COLO829 (cell line): Measurements from ENCODE around the gene PDE8B.

Experiments used
- DNase-seq: peaks from one replicate; pipeline ENCODE4 v3.0.0; 2012; ENCODE audit warnings: low spot score

Gene PDE8B, protein sequence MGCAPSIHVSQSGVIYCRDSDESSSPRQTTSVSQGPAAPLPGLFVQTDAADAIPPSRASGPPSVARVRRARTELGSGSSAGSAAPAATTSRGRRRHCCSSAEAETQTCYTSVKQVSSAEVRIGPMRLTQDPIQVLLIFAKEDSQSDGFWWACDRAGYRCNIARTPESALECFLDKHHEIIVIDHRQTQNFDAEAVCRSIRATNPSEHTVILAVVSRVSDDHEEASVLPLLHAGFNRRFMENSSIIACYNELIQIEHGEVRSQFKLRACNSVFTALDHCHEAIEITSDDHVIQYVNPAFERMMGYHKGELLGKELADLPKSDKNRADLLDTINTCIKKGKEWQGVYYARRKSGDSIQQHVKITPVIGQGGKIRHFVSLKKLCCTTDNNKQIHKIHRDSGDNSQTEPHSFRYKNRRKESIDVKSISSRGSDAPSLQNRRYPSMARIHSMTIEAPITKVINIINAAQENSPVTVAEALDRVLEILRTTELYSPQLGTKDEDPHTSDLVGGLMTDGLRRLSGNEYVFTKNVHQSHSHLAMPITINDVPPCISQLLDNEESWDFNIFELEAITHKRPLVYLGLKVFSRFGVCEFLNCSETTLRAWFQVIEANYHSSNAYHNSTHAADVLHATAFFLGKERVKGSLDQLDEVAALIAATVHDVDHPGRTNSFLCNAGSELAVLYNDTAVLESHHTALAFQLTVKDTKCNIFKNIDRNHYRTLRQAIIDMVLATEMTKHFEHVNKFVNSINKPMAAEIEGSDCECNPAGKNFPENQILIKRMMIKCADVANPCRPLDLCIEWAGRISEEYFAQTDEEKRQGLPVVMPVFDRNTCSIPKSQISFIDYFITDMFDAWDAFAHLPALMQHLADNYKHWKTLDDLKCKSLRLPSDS

DNA sequence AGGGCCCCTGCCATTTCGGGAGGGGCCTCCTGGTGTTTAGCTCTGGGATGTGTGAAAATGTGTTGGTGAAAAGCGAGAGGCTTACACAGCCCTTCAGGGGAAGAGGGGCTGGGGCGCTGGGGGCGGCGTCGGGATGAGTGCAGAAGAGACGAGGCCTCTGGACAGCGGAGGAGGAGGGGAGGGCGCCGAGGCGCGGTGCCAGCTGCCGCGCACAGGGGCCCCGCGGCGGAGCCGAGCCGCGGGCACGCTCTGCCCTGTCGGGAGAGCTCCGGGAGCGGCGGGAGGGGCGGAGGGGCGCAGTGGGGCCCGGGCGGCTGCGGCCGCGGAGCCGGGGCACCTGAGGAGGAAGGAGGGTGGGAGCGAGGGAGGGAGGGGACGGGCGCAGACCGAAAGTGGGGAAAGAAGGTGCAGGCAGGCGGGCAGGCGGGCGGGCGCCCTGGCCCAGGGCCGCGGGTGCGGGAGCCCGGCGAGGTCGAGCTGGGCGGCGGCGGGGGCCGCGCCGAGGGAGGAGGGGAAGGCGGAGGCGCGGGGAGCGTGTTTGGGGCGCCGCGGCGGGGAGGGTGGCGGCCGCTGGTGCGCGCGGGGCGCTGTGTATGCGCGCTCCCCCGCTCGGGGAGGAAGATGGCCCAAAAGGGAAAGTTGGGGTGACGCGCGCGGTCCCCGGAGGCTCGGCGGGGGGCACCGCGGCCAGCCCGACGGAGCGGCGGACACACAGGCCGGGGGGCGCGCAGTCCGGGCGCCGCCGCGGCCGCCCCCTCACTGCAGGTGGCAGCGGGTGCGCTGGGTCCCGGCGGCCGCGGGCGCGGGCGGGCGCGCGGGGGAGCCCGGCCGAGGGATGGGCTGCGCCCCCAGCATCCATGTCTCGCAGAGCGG is at the start of gene PDE8B:
TSS of gene PDE8B (plus strand) at position 590 of the 873 bp plus-strand sequence. CDS start at position 836, 246 bp downstream.
- DNase-seq = no peak

DNA sequence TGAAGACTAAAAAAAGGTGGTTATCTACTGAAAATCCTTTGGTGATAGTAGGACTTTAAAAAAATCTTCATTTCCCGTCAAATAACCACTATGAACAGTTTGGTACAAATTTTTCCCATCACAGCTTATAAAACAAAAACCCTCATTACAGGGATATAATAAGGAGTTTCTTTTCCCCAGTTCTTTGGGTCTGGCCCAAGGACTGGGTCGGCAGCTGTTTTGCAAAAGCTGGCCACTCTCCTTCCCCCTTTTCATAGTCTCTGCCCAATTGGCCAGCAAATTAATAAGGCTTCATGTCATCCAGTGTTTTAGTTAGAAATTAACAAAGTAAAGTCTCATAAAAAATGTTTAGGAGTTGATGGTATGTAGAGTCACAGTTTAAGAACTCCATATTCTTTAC is 47.0 kb upstream of the PDE8B start:
- no peak for DNase-seq

DNA sequence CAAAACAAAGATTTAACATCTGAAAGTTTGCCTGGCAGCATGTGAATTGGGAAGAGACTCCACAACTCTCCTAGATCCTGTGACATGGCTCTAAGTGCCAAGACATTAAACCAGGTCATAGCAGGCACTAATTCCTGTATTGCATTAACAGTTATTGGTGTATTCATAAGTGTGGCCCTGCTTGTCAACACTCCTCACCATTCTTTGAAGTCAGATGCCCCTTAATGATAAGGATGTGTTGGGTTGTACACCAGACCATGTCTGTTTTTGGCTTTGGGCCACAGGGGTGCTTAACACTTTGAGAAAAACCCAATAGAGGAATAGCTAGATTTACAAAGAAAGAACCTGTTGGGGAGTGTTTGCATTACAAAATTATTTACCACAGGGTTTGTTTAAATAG is 43.4 kb upstream of the PDE8B start:
- DNase-seq = no peak

DNA sequence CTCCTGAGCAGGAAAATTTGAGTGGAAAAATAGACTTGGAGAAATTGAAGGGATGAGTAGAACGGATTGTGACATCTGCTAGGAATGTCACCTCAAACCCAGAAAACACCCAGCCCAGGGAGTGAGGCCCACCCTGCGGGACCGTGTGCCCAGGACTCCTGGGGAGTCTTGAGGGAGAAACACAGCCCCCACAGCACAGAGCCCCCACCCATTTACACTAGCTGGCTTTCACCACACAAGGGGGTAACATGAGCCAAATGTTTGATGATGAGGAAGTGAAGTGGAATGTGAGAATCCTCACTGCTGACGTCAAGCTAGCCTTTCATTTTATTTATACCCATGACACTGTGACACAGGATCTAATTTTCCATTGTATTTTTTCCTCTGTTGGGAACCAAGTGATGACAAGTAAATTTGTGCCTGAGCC is 42.8 kb upstream of the PDE8B start:
- peak; percentile 20 for DNase-seq

DNA sequence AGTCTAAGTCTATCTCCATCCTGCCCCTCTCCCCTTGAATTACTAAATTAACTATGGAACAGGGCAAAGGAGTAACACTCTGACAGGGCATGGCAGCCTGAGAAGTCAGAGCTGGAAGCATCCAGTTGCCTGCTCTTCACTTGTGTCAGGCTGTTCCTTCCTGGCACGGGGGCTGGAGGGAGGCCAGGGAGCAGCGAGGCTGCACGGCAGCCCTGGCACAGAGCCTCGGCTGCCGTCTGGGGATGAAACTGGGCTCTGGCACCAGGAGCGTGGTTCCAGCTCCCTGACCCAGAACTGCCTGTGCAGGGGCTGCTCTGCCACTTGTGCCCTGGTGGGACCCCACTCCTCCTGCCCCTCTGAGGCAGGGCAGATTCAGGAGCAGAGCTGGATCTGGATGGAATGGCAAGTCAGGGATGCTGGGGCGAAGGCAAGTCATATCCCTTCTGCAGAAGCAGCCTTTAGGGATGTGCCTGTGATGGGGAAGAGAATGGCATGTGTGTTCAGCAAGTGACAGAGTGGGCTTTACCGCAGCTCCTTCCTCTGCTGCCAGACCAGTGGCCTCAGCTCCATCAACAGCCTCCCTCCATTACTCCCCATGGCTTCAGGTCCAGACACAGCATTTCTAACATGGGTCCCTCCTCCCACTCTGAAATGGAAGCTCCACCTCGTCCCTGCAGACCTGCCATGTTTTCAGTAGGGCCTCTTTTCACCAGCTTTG is 42.2 kb upstream of the PDE8B start:
- no peak for DNase-seq

DNA sequence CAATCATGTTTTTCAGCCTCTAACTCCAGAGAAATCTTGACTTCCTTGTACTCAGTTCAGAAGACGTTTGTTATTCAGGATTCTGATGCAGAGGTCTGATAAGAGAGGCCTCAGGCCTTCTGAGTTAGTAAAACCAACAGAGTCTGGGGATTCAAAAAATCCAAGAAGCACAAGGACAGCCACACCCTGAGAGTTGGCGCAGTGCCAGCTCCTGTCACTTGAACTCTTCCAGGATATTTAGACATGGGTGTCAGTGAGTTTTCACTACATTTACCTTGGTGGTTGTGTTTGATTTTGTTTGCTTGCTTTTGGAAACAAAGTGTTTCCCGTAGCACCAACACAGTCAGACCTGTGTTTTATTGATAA is 41.6 kb upstream of the PDE8B start:
- no peak for DNase-seq

DNA sequence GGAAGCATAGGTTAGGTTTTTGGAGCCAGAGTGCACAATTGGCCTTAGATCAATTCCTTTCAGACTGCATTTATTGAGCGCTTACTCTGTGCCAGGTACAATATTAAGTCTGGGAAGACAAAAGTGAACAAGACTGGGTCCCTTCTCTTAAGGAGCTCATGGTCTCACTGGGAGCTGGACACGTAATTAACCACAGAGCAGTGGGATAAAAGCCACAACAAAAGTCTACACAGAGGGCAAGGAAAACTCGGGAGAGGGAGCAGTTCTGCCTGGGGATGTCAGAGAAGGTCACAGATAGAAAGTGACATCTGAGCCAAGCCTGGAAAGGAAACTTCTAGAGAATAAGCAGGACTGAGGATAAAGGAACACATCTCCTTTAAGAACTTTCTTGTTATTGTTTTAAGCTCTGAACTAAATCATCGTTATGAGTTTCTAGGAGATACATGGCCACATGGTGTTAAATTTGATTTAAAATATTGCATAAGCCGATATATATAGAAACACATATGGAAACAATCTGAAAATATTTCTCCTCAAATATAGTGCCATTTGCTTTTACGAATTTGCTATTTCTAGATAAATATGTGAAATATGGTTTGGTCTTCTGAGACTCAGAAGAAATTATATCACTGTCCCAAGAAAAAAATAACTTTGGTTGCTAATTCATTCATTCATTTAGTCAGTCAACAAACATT is 40.1 kb upstream of the PDE8B start:
- no peak for DNase-seq

DNA sequence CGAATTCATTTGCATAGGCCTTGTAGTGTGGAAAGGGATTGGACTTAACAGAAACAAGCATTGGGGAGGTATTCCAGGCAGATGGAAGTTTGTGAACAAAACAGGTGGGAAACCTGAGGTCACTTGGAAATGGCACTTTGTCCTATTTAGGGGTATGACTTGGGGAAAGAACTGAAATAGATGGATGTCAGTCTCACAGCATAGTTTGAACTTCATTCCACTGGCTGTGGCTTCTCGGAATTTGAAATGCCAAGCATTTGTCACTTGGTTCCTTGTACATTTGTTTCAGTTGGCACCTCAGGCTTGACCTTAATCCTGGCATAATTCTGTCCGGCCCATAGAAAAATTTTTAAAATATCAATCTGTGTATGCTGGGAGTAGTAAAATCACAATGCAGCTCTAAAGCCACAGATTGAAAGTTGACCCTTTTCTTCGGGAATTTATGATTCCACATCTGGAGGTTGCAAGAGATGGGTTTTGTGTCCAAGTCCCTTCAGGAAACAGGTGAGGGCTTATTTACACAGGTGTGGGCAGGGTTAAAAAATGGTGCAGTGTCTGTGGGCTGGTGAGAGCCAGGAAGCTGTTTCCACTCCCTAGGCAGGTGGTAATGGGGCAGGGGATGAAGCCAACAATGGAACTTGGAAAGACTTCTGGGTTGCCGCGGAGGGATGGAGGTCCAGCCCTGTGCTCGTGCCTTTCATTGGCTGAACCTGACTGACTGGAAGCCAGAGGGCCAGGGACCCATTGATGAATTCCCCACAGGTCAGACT is 39.2 kb upstream of the PDE8B start:
- no peak for DNase-seq

DNA sequence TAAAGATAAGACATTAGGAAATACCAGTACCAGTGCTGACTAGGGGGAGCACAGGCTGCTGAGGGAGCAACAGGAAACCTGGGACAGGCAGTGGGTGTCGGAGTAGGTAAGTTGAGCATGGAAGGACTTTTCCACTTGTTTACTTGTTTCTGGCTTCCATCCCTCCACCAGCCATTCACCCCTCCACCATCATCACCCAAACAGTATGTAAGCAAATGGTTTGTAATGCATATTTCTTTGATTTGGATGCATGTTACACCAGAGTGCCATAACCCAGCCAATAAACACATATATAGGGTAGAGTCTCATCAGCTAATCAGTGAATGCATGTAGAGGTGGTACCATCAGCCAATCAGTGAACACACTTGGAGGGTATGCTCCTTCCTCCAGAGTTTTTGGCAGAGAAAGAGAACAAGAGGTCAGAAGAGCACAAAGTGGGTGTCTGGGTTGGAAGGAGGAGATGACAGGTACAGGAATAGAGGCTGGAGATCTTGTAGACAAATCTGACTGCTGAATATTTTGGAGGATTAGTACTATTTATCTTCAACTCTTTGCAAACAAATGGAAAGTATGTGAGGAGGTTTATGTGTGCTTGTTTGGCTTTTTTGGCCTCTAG is 37.7 kb upstream of the PDE8B start:
- DNase-seq = no peak

DNA sequence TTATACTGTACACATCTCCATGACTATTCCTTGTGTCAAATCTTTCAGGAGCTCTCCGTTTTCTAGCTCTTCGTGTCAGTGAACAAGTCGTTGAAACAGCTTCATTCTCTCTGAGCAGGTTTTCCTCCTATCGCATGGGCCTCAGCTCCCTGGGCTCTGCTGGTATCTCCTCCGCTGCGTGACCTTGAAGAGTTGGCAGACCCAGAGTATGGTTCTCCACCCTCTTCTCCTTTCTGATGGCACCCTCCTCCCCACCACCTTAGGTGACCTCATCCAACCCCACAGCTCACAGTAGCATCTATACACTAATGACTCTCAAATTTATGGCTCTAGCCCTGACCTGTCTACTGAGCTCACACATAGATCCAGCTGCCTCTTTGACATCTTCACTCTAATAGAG is 36.0 kb upstream of the PDE8B start:
- no peak for DNase-seq

DNA sequence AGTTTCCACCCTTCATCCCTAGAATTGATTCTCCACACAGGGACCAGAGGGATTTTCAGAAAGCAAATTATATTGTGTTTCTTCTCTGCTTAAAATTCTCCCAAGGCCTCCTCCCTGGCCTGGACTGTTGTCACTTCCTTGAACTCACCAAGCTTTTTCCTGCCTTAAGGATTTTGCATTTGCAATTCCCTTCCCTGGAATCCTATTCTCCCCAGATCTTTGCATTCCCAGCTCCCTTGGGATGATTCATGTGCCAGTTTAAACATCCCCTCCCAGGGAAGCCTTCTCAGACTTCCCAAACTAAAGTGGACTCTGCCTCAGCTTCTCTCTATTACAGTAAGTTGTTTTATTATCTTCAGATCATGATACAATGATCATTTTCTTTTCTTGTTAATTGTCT is 35.2 kb upstream of the PDE8B start:
- DNase-seq = no peak

DNA sequence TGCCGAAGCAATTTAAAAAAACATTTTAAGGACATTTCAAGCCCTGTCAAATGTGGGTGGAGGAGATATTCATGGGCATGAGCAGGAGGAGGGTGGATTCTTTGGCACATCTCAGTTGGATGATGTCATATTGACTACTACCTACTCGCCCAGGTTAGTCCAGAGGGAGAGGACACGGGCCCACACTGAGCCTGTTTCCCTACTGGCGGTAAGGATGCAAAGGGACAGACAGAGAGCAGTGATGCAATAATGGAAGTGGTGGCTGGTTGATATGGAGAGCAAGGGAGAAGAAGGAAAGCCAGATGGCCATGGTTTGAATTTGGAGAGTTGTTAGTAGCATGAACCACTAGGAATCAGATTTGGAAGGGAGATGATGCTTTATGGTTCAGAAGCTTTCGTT is 34.1 kb upstream of the PDE8B start:
- DNase-seq = no peak

DNA sequence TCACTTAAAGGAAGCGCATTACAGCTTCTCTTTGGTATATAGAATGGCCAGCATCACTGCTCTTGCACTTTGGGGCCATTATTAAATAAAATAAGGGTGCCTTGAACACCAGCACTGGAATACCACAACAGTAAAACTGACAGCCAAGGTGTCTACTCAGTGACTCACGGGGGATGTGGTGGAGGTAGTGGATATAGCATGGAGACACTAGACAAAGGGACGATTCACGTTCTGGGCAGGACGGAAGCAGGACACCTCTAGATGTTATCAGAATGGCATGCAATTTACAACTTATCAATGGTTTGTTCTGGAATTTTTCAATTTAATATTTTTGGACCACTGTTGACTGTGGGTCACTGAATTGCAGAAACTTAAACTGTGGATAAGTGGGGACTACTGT is 32.9 kb upstream of the PDE8B start:
- DNase-seq = peak; percentile 31

DNA sequence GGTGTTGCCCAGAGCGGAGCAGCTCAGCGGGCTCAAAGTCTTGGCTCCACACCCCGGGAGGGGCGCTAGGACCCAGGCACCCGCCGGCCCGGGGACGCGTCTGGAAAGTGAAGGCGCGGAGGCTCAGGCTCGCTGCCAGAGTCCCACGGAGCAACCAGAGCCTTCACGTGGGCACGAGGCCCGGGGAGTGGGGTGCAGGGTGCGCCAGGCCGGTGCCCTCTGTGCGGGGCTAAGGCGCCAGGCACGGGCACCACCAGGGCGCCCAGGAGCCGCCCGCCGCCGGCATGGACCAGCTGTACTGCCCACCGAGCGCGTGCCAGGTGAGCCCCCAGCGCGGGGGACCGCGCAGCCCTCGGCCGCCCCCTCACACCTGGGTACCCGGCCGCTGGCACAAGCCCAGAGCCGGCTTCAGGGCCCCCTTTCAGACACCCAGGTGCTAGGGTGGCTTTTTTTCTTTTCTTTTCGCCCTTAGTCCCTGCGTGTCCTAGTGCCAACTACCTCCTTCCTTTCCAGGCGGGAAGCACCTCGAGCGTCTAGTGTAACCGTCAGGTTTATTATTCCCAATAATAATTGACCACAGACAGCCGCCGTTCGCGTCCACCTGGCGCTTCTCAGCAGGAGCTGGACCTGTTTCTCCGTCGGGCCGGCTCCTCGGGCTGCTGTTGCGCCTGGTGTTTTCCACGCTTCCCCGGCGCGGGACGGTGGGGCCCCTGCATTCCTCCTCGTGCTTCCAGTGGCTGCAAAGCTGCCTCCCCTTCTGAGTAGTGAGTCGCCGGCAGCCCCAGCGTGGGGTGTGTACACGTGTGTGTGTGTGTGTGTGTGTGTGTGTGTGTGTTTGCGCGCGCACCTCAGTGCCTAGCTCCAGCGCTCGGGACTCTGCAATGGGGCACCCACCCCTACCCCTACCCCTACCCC is 30.1 kb upstream of the PDE8B start:
- no peak for DNase-seq

DNA sequence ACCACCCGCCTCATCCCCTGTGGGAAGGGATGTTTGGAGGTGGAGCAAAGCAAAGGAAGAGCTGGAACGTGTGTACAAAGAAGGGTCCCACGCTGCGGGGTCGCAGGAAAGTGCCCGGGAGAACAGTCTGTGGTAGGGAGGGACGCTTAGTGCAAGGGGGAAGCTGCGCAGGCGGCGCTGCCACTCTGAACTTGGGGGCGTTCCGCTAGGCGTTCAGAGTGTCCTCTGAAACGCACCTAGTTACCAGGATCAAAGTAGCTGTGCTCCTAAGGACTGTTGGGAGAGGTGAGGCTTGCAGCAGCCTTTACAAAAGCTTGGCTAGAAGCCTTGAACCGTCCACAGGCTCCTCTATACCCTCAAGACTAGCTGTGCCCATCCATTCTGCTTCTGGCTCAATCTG is 29.3 kb upstream of the PDE8B start:
- no peak for DNase-seq

DNA sequence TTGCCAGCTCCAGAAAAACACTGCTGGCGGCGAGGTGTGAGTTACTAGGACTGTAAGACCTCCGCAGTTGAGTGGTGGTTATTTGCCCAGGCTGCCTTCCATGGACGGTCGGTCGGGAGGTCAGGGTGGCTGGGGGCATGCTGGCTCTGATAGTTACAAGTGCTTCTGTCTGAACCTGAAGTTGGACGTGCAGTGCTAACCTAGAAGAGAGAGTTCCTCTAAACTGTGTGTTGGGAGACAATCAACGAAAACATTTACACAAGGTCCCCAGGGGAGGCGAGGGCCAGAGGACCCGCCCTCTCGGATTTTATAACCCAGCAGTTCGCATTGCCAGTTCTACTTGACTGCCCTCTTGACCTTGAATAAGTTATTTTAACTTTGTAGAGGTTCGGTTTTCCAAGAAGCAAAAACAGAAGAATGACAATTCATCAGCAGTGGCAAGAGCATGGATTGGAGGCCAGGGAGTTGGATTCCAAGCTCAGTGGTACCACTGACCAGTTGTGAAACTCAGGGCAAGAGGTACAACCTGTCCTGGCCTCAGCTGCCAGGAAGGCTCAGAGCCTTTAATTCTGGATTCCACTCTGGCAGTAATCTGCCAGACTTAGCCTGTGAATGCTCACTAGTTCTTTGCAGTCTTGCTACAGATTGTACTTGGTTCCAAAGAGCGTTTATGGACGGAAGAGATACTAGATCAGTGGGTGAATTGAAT is 28.7 kb upstream of the PDE8B start:
- no peak for DNase-seq

DNA sequence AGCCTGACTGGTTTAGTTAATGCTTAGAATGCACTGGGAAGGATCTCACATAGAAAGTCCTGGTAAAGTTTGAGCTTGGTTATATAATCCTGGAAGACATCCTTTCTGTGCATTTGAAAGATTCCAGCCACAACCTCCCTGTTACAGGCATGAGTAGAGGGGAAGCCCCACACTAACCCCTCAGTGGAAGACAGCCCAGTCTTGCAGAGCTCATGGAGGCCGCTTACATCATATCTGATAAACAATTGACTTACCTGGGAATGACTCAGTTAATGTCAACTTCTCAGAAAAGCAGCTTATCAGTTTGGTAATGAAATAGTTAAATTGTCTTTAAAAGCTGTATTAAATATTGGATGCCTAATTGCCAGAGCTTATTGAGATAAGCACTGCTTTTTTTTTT is 28.1 kb upstream of the PDE8B start:
- DNase-seq = no peak
